Activated CD4-positive, alpha-beta T cell treated with anti-CD3 and anti-CD28 coated beads, Interleukin-2, amount 50 U/mL, for 4 hours (primary cell): ENCODE results near the gene ZNF396.

Experiments
- DNase-seq, 2 experiments: peaks; one replicate each; pipeline ENCODE4 v3.0.0-alpha.2; 2020

Gene ZNF396

GRCh38 chr18:35334212-35334611 lies 42.9 kb downstream of the ZNF396 start:
- DNase-seq: no peak

- DNase-seq: no peak
Observed at GRCh38 chr18:35331367-35332087, 45.6 kb downstream of the ZNF396 start.

- no peak for DNase-seq
Observed at GRCh38 chr18:35328868-35329267, 48.3 kb downstream of the ZNF396 start.

GRCh38 chr18:35326695-35327387 lies 50.3 kb downstream of the ZNF396 start:
- no peak for DNase-seq

GRCh38 chr18:35324926-35325655 lies 52.0 kb downstream of the ZNF396 start:
- DNase-seq: no peak

- no peak for DNase-seq
Observed at GRCh38 chr18:35322486-35323458, 54.4 kb downstream of the ZNF396 start.
